ENCODE results near the gene ADSS2. TPM values are rescaled to one million over a fixed set of nuclear protein-coding genes. Genes with fewer than 3 reads are reported as not detected.
"Not testable (repeated sequence)": the region's sequence is repeated elsewhere in the genome, so short reads cannot be mapped to it uniquely, and the experiment has no call there.

ADSS2 gene
- 55.0 and 58.2 TPM in 2 replicates for total RNA-seq (2014; rRNA removed)
- percentile 91 among the genes with signal in this experiment for Bru-seq, nascent RNA
- percentile 82 among the genes with signal in this experiment for BruChase-seq, experiment 1, labeled RNA remaining after a 6-hour chase
- BruChase-seq, experiment 2, labeled RNA remaining after a 2-hour chase: percentile 88 among the genes with signal in this experiment
- long read RNA-seq, transcript ADSS-201 (13 exons, 2,780 nt): major isoform, 111 of 126 reads
- long read RNA-seq, partial matches to known transcripts: 6 of 126 reads
- long read RNA-seq, other reads (novel, unspliced or antisense): 9 of 126 reads

GRCh38 chr1:244451539-244451950, at the start of gene ADSS2:
TSS of gene ADSS2 (minus strand) at chr1:244451909. CDS start at chr1:244451817, 92 bp downstream.
- TF ChIP-seq EZH2 (IDR thresholded peaks at IDR 0.05; ENCODE audit: low read length, unreplicated experiment) (no peak), EZH2phosphoT487 (IDR thresholded peaks at IDR 0.05; ENCODE audit: borderline replicate concordance, low read length) (no peak), CTCF (conservative IDR thresholded peaks at IDR 0.05; ENCODE audit: low read depth, low read length) (no peak)
- BruUV-seq (replicated peaks): TSS peak; percentile 74
- intact Hi-C loops (cut with micrococcal nuclease): loop anchor here (2.0 to 10.0 kb wide), 6 partner anchors 15 to 523 kb away; no protein-coding TSS in a partner anchor
- peaks cover 23% of the 10 kb centered on the region for H3K36me3 ChIP-seq (ENCODE audit: low read depth, low read length)
- no peaks in the 10 kb centered on the region for H3K27me3 ChIP-seq (ENCODE audit: low read length)
- H3K27ac ChIP-seq (ENCODE audit: low read length): peak within 1 kb of the TSS; percentile 78
- ChIA-PET CTCF (no interaction called here), POLR2A (ENCODE audit: unreplicated experiment) (no interaction called here)
- H3K4me3 ChIP-seq (ENCODE audit: low read length): peak within 1 kb of the TSS; percentile 96
- H3K9me2 ChIP-seq (replicated peaks; ENCODE audit: low read length): no peaks in the 10 kb centered on the region
- H3K9ac ChIP-seq (ENCODE audit: low read length): peak within 1 kb of the TSS; percentile 96
- peaks cover 51% of the 10 kb centered on the region for H3K79me2 ChIP-seq (ENCODE audit: low read length)
- ATAC-seq: no peak
- H3F3A ChIP-seq (ENCODE audit: low read length, unreplicated experiment): no peaks in the 10 kb centered on the region
- no peaks in the 10 kb centered on the region for H3K9me3 ChIP-seq (ENCODE audit: low read length)
- H3K4me2 ChIP-seq (ENCODE audit: low read length): peak within 1 kb of the TSS; percentile 94
- DNase-seq: no peak
- peaks cover 35% of the 10 kb centered on the region for H4K20me1 ChIP-seq (ENCODE audit: low read length)
- H3K4me1 ChIP-seq (ENCODE audit: insufficient read depth, low read length): peaks cover 33% of the 10 kb centered on the region
- peak within 1 kb of the TSS; percentile 69 for H2AFZ ChIP-seq (ENCODE audit: low read length)

GRCh38 chr1:244500515-244500914, 48.8 kb upstream of the ADSS2 start:
- H4K20me1 ChIP-seq (ENCODE audit: low read length); H3K27ac ChIP-seq (ENCODE audit: low read length); CTCF ChIA-PET; H3K36me3 ChIP-seq (ENCODE audit: low read depth, low read length); H3K4me1 ChIP-seq (ENCODE audit: insufficient read depth, low read length); H2AFZ ChIP-seq (ENCODE audit: low read length); H3K79me2 ChIP-seq (ENCODE audit: low read length); BruUV-seq (replicated peaks); H3K9me3 ChIP-seq (ENCODE audit: low read length); H3K9me2 ChIP-seq (replicated peaks; ENCODE audit: low read length); DNase-seq; ATAC-seq; H3F3A ChIP-seq (ENCODE audit: low read length, unreplicated experiment); H3K27me3 ChIP-seq (ENCODE audit: low read length); intact Hi-C loops (cut with micrococcal nuclease); H3K4me3 ChIP-seq (ENCODE audit: low read length); H3K4me2 ChIP-seq (ENCODE audit: low read length); H3K9ac ChIP-seq (ENCODE audit: low read length): not testable (repeated sequence)
- POLR2A ChIA-PET (ENCODE audit: unreplicated experiment): interaction anchor here (0.7 kb wide), 1 partner anchor 65 kb away, joined by 16 read pairs; no protein-coding TSS in a partner anchor

- H3K9ac ChIP-seq (ENCODE audit: low read length); H3K27me3 ChIP-seq (ENCODE audit: low read length); intact Hi-C loops (cut with micrococcal nuclease); CTCF ChIA-PET; H4K20me1 ChIP-seq (ENCODE audit: low read length); H3K27ac ChIP-seq (ENCODE audit: low read length); H3K4me2 ChIP-seq (ENCODE audit: low read length); BruUV-seq (replicated peaks); H3K4me3 ChIP-seq (ENCODE audit: low read length); H3F3A ChIP-seq (ENCODE audit: low read length, unreplicated experiment); H3K79me2 ChIP-seq (ENCODE audit: low read length); H3K4me1 ChIP-seq (ENCODE audit: insufficient read depth, low read length); POLR2A ChIA-PET (ENCODE audit: unreplicated experiment); H3K36me3 ChIP-seq (ENCODE audit: low read depth, low read length); H3K9me2 ChIP-seq (replicated peaks; ENCODE audit: low read length); H2AFZ ChIP-seq (ENCODE audit: low read length); ATAC-seq; H3K9me3 ChIP-seq (ENCODE audit: low read length); DNase-seq: not testable (repeated sequence)
Measured at GRCh38 chr1:244499484-244499883, 47.8 kb upstream of the ADSS2 start.

Data from PC-3 (cell line).